ENCODE data around the gene USH2A. TPM values are rescaled to one million over a fixed set of nuclear protein-coding genes. Genes with fewer than 3 reads are reported as not detected.

USH2A gene
- total and polyA plus RNA-seq, 7 donors = under 0.01 to 0.32 (median 0.30) TPM; not detected in 4

- no peak for ATAC-seq
- no peak overlapping the region for H3K27ac ChIP-seq
- intact Hi-C loops (cut with DNase I) = no loop called here
- H3K27me3 ChIP-seq (ENCODE audit: insufficient read depth in 3 of 3, low read length in 2 of 3) = peaks cover 0 to 2% (median 0%) of the 10 kb centered on the region in 3 donors
- H3K36me3 ChIP-seq (ENCODE audit: insufficient read depth in 1 of 2, low read depth in 1 of 2) = no peaks in the 10 kb centered on the region
- no peaks in the 10 kb centered on the region for H3K9me3 ChIP-seq
- 79 to 85% (median 81%) methylated on average over 6 of the region's 6 CpGs for WGBS, 3 donors
- DNase-seq = no peak
- H3K4me3 ChIP-seq = no peak overlapping the region
- no peak for TF ChIP-seq CTCF (IDR thresholded peaks at IDR 0.05)
- no peaks in the 10 kb centered on the region for H3K4me1 ChIP-seq
Observed at GRCh38 chr1:216293683-216294082, 129.6 kb downstream of the USH2A start.

GRCh38 chr1:216290074-216290473 is 133.2 kb downstream of the USH2A start:
- intact Hi-C loops (cut with DNase I) = no loop called here
- ATAC-seq (no peak), DNase-seq (no peak)
- WGBS, 3 donors = 49 to 92% (median 56%) methylated on average over 3 of the region's 3 CpGs
- H3K9me3 ChIP-seq = no peaks in the 10 kb centered on the region
- no peak overlapping the region for H3K4me3 ChIP-seq
- no peaks in the 10 kb centered on the region for H3K36me3 ChIP-seq (ENCODE audit: insufficient read depth in 1 of 2, low read depth in 1 of 2)
- no peak for TF ChIP-seq CTCF (IDR thresholded peaks at IDR 0.05)
- H3K27ac ChIP-seq = no peak overlapping the region
- no peaks in the 10 kb centered on the region for H3K27me3 ChIP-seq (ENCODE audit: insufficient read depth in 3 of 3, low read length in 2 of 3)
- no peaks in the 10 kb centered on the region for H3K4me1 ChIP-seq

GRCh38 chr1:216285052-216285451 is 138.2 kb downstream of the USH2A start:
- ATAC-seq = no peak
- no peak for DNase-seq
- 58 to 97% (median 63%) methylated on average over 3 of the region's 3 CpGs for WGBS, 3 donors

GRCh38 chr1:216281757-216282156 is 141.5 kb downstream of the USH2A start:
- no peak for TF ChIP-seq CTCF (IDR thresholded peaks at IDR 0.05)
- WGBS, 3 donors = 85 to 93% (median 87%) methylated on average over 2 of the region's 2 CpGs
- ATAC-seq (no peak), DNase-seq (no peak)
- intact Hi-C loops (cut with DNase I) = no loop called here
- Histone ChIP-seq H3K4me3 (no peak overlapping the region), H3K36me3 (ENCODE audit: insufficient read depth in 1 of 2, low read depth in 1 of 2) (no peaks in the 10 kb centered on the region), H3K27me3 (ENCODE audit: insufficient read depth in 3 of 3, low read length in 2 of 3) (no peaks in the 10 kb centered on the region), H3K4me1 (no peaks in the 10 kb centered on the region), H3K27ac (no peak overlapping the region), H3K9me3 (no peaks in the 10 kb centered on the region)

More at GRCh38 chr1:216285052-216285451, 138.2 kb downstream of the USH2A start:
- H3K4me1 ChIP-seq = no peaks in the 10 kb centered on the region
- H3K9me3 ChIP-seq = no peaks in the 10 kb centered on the region
- TF ChIP-seq CTCF (IDR thresholded peaks at IDR 0.05) = no peak
- no peaks in the 10 kb centered on the region for H3K27me3 ChIP-seq (ENCODE audit: insufficient read depth in 3 of 3, low read length in 2 of 3)
- no peak overlapping the region for H3K27ac ChIP-seq
- H3K36me3 ChIP-seq (ENCODE audit: insufficient read depth in 1 of 2, low read depth in 1 of 2) = no peaks in the 10 kb centered on the region
- no peak overlapping the region for H3K4me3 ChIP-seq
- intact Hi-C loops (cut with DNase I) = no loop called here

GRCh38 chr1:216270086-216270773 is 153.0 kb downstream of the USH2A start:
- WGBS, 3 donors = 72 to 80% (median 75%) methylated on average over 2 of the region's 2 CpGs
- Histone ChIP-seq H3K4me1 (no peaks in the 10 kb centered on the region), H3K27ac (no peak overlapping the region), H3K27me3 (ENCODE audit: insufficient read depth in 3 of 3, low read length in 2 of 3) (no peaks in the 10 kb centered on the region), H3K9me3 (no peaks in the 10 kb centered on the region), H3K36me3 (ENCODE audit: insufficient read depth in 1 of 2, low read depth in 1 of 2) (no peaks in the 10 kb centered on the region), H3K4me3 (no peak overlapping the region)
- no peak for ATAC-seq
- intact Hi-C loops (cut with DNase I) = no loop called here
- DNase-seq = no peak
- no peak for TF ChIP-seq CTCF (IDR thresholded peaks at IDR 0.05)
